SU-DHL-6 (cell line): ENCODE data around the gene SMOC2.

Experiments
- H2AFZ ChIP-seq: fragments of 200-600 bp; sonication (generic); 2 replicates; pipeline ENCODE4 v1.6.1; 2014; ENCODE audit warnings: low read depth, mild to moderate bottlenecking, moderate library complexity, mixed read lengths, antibody characterized with exemption, low read length; ENCODE audit not compliant: severe bottlenecking
- H3F3A ChIP-seq: fragments of 200-600 bp; shearing (Covaris generic); 2 replicates; pipeline ENCODE4 v1.6.0; 2016; ENCODE audit warnings: antibody characterized with exemption, mild to moderate bottlenecking; ENCODE audit not compliant: insufficient read depth
- H3K27ac ChIP-seq: fragments of 200-600 bp; sonication (generic); 2 replicates; pipeline ENCODE4 v1.5.1; 2016; ENCODE audit warnings: low read depth, mild to moderate bottlenecking, low read length, moderate library complexity, mixed read lengths
- H3K27me3 ChIP-seq: fragments of 200-600 bp; sonication (generic), shearing (Covaris generic); 2 replicates; pipeline ENCODE4 v1.6.0; 2014; ENCODE audit warnings: mild to moderate bottlenecking, low read length
- H3K36me3 ChIP-seq: fragments of 200-600 bp; sonication (generic); 2 replicates; pipeline ENCODE4 v1.6.1; 2014; ENCODE audit warnings: mild to moderate bottlenecking, low read length, mixed read lengths
- H3K4me2 ChIP-seq: fragments of 300-600, 200-600 bp; shearing (Covaris generic), sonication (generic); 2 replicates; pipeline ENCODE4 v1.6.0; 2014; ENCODE audit warnings: low read length, low read depth, mild to moderate bottlenecking; ENCODE audit not compliant: poor library complexity, severe bottlenecking
- H3K4me3 ChIP-seq: fragments of 200-600 bp; sonication (generic); 2 replicates; pipeline ENCODE4 v1.5.1; 2014; ENCODE audit warnings: antibody characterized with exemption, low read length, mild to moderate bottlenecking, mixed read lengths; ENCODE audit not compliant: insufficient read depth, poor library complexity, severe bottlenecking
- H3K79me2 ChIP-seq: fragments of 200-600 bp; sonication (generic); 2 replicates; pipeline ENCODE4 v1.6.1; 2014; ENCODE audit warnings: mild to moderate bottlenecking, low read length, moderate library complexity; ENCODE audit not compliant: insufficient read depth
- H3K9ac ChIP-seq: fragments of 200-600 bp; sonication (generic); 2 replicates; pipeline ENCODE4 v1.7.0; 2014; ENCODE audit warnings: mild to moderate bottlenecking, low read length
- H3K9me2 ChIP-seq: fragments of 200-600 bp; sonication (generic); replicated peaks from 2 replicates; pipeline ENCODE4 v1.6.1; 2014; ENCODE audit warnings: low read length; ENCODE audit not compliant: insufficient read depth
- H3K9me3 ChIP-seq: fragments of 200-600 bp; sonication (generic); 2 replicates; pipeline ENCODE4 v1.6.1; 2014; ENCODE audit warnings: low read length, mixed read lengths; ENCODE audit not compliant: insufficient read depth
- H4K20me1 ChIP-seq: fragments of 200-600 bp; sonication (generic); 2 replicates; pipeline ENCODE4 v1.6.1; 2014; ENCODE audit warnings: low read depth, mild to moderate bottlenecking, antibody characterized with exemption, low read length, moderate library complexity, mixed read lengths
- EZH2phosphoT487 ChIP-seq: fragments of 200-600 bp; sonication (generic), shearing (Covaris generic); conservative IDR thresholded peaks from 2 replicates; pipeline ENCODE4 v1.6.1; 2018; ENCODE audit warnings: mild to moderate bottlenecking, antibody characterized with exemption, low read length, moderate library complexity, mixed read lengths
- TF ChIP-seq, protein P1 (sequence below): fragments of 200-600 bp; sonication (generic); IDR thresholded peaks from one replicate; pipeline ENCODE4 v1.5.1; 2017; ENCODE audit warnings: antibody characterized with exemption, mild to moderate bottlenecking, low read length, moderate library complexity; ENCODE audit not compliant: insufficient read depth, poor library complexity, severe bottlenecking

The SMOC2 gene

DNA sequence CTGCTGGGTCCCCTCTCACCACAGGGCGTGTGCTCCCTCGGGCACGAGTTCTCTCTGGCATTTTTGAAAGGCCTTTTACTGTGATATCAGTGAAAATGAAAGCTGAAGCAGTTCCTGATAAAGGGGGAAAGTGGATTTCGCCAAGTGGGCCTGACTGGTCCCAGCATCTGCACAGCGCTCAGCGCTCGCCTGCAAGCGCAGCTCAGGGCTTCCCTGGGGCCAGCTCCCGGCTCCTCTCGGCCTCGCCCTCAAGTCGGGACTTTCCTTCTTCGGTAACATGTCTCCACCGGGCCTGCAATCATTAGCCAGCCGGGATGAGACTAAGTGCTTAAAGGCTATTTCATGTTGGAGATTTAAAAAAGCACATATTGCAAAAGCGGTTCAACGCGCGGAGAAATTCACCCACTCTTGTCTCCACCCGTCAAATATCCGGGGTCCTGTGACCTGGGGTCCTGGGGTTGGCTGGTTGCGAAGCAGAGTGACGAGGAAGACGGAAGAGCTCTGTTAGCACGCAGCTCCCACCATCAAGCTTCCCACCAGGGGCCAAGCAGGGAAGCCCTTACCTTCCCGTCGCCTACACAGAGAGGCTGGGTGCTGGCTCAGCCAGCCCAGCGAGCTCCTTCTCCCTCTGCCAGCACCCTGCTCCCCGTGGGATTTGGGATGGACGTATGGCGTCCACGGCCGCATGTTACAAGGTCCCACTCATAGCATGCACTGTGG, 114.1 kb downstream of the SMOC2 start:
- Histone ChIP-seq H3K4me2 (no peak overlapping the region), H3K79me2 (no peaks in the 10 kb centered on the region), H3K9me3 (no peaks in the 10 kb centered on the region), H4K20me1 (no peaks in the 10 kb centered on the region), H3K9ac (no peak overlapping the region), H2AFZ (no peak overlapping the region), H3K4me3 (no peak overlapping the region), H3K27me3 (no peaks in the 10 kb centered on the region), H3K36me3 (no peaks in the 10 kb centered on the region), H3F3A (no peaks in the 10 kb centered on the region), H3K27ac (no peak overlapping the region), H3K9me2 (no peaks in the 10 kb centered on the region)
- TF ChIP-seq, protein P1, sequence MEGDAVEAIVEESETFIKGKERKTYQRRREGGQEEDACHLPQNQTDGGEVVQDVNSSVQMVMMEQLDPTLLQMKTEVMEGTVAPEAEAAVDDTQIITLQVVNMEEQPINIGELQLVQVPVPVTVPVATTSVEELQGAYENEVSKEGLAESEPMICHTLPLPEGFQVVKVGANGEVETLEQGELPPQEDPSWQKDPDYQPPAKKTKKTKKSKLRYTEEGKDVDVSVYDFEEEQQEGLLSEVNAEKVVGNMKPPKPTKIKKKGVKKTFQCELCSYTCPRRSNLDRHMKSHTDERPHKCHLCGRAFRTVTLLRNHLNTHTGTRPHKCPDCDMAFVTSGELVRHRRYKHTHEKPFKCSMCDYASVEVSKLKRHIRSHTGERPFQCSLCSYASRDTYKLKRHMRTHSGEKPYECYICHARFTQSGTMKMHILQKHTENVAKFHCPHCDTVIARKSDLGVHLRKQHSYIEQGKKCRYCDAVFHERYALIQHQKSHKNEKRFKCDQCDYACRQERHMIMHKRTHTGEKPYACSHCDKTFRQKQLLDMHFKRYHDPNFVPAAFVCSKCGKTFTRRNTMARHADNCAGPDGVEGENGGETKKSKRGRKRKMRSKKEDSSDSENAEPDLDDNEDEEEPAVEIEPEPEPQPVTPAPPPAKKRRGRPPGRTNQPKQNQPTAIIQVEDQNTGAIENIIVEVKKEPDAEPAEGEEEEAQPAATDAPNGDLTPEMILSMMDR: no peak
- no peak for TF ChIP-seq EZH2phosphoT487

DNA sequence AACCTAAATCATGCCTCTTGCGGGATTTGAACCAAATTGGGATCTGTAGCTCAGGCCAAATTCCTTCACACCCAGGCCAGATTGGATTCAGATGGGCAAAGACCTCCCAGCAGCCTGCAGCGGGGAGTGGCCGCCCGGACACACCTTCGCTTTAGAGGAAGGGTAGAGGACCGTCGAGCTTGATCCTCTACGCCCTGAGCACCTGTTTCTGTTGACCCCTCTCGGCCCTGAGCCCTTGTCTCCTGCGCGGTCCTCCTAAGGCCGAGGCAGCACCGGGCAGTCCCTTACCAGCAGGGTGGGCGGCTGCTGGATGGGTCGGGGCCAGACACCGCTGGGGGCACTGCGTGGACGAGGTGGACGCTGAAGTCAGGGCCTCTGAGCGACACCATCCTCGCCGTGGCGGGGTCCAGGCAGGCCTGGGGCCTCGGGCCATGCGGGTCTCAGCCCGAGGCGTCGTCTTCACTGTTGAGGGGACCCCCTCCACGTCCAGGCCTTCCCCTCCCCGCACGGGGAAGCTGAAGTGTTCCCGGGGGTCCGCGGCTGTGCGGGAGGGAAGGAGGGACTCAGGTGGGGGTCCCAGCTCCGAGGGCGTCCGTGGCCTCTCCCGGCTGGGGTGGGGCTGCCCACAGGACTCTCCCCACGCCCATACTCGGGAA, 114.8 kb downstream of the SMOC2 start:
- TF ChIP-seq EZH2phosphoT487: no peak
- TF ChIP-seq, protein P1: no peak
- Histone ChIP-seq H4K20me1 (no peaks in the 10 kb centered on the region), H3K27ac (no peak overlapping the region), H3K9me2 (no peaks in the 10 kb centered on the region), H3K4me2 (no peak overlapping the region), H3F3A (no peaks in the 10 kb centered on the region), H3K27me3 (no peaks in the 10 kb centered on the region), H3K9ac (no peak overlapping the region), H3K9me3 (no peaks in the 10 kb centered on the region), H3K4me3 (no peak overlapping the region), H3K79me2 (no peaks in the 10 kb centered on the region), H2AFZ (no peak overlapping the region), H3K36me3 (no peaks in the 10 kb centered on the region)

DNA sequence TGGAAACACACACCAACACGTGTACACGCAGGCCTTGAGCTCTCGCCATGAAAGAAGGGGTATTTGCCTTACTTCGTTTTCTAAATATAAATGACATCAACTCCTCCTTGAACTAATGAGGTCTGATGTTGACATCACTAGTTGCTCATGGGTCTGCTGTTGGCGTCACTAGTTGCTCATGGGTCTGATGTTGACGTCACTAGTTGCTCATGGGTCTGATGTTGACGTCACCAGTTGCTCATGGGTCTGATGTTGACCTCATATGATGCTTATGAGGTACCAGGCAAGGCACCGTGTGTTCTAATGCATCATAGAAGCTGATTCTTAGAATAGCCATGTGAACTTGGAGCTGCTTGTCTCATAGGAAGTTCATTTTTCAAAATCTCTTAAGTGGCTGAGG, 116.5 kb downstream of the SMOC2 start:
- no peaks in the 10 kb centered on the region for H3K27me3 ChIP-seq

More for the DNA sequence above, 116.5 kb downstream of the SMOC2 start:
- H3F3A ChIP-seq: no peaks in the 10 kb centered on the region
- no peak overlapping the region for H2AFZ ChIP-seq
- no peak overlapping the region for H3K4me3 ChIP-seq
- H3K9ac ChIP-seq: no peak overlapping the region
- no peaks in the 10 kb centered on the region for H3K9me2 ChIP-seq
- no peak for TF ChIP-seq EZH2phosphoT487
- TF ChIP-seq, protein P1: no peak
- no peak overlapping the region for H3K27ac ChIP-seq
- H3K4me2 ChIP-seq: no peak overlapping the region
- H3K79me2 ChIP-seq: no peaks in the 10 kb centered on the region
- no peaks in the 10 kb centered on the region for H3K9me3 ChIP-seq
- no peaks in the 10 kb centered on the region for H3K36me3 ChIP-seq
- no peaks in the 10 kb centered on the region for H4K20me1 ChIP-seq
